ENCODE data around the gene RHOBTB3. TPM values are rescaled to one million over a fixed set of nuclear protein-coding genes. Genes with fewer than 3 reads are reported as not detected.

RHOBTB3 gene
- total RNA-seq, 4 donors from 2014 or later = 109 to 245 (median 183) TPM

DNA sequence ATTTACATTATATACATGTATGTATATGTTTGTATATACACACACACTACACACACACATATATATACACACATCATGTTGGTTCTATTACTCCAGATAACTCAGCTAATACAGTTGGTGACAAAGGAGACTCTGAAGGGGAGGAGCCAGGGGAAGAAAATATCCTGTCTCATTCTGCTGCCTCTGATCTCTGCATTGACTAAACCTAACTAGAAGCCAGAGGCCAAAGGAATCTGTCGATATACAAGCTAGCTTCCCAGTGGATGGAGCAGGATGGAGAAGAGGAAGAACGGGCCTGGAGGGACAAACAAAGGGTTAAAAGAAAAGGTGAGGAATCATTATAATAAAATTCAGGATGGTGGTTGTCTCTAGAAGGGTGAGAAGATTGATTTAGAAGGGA, 13.7 kb upstream of the RHOBTB3 start:
- TF ChIP-seq, protein P1, sequence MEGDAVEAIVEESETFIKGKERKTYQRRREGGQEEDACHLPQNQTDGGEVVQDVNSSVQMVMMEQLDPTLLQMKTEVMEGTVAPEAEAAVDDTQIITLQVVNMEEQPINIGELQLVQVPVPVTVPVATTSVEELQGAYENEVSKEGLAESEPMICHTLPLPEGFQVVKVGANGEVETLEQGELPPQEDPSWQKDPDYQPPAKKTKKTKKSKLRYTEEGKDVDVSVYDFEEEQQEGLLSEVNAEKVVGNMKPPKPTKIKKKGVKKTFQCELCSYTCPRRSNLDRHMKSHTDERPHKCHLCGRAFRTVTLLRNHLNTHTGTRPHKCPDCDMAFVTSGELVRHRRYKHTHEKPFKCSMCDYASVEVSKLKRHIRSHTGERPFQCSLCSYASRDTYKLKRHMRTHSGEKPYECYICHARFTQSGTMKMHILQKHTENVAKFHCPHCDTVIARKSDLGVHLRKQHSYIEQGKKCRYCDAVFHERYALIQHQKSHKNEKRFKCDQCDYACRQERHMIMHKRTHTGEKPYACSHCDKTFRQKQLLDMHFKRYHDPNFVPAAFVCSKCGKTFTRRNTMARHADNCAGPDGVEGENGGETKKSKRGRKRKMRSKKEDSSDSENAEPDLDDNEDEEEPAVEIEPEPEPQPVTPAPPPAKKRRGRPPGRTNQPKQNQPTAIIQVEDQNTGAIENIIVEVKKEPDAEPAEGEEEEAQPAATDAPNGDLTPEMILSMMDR (IDR thresholded peaks at IDR 0.05) = no peak
- DNase-seq (ENCODE audit: low spot score) = no peak
- ATAC-seq (ENCODE audit: low FRiP score) = no peak

DNA sequence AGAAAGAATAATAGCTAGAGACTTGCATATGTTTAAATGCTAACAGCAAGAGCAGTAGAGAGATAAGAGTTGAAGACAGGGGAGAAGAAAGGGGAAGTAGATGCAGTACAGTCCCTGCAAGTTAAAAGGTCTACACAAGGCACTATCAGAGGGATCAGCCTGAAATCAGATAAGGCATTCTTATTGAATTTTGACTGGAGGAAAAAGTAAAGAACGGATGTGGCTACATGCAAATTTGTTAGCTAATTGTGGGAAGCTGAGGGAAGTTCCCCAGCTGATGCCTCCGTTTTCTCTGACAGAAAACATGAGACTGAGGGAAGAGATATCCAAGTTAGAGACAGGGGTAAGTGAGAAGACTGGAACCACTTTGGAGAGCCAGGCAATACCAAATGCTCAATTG, 12.9 kb upstream of the RHOBTB3 start:
- TF ChIP-seq, protein P1 (IDR thresholded peaks at IDR 0.05) = no peak
- DNase-seq (ENCODE audit: low spot score) (no peak), ATAC-seq (ENCODE audit: low FRiP score) (no peak)

DNA sequence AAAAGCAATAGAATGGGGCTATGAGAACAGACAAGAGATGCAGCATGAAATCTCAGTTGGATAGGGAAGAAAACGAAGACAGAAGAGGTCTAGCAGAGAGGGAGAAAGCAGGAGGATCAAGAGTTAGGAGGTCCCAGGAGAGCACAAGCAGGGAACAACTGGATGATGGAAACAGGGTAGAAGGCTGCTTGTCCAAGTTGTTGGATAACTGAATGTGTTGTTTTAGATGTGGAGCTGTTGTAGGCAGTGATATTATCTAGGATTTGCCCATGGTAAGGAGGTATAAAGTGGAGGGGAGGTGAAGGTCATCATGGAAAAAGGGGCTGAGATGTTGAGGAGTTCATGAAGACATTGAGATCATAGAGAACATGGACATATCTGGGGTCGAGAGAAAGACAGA, 12.4 kb upstream of the RHOBTB3 start:
- ATAC-seq (ENCODE audit: low FRiP score) (no peak), DNase-seq (ENCODE audit: low spot score) (no peak)
- TF ChIP-seq, protein P1 (IDR thresholded peaks at IDR 0.05) = no peak

DNA sequence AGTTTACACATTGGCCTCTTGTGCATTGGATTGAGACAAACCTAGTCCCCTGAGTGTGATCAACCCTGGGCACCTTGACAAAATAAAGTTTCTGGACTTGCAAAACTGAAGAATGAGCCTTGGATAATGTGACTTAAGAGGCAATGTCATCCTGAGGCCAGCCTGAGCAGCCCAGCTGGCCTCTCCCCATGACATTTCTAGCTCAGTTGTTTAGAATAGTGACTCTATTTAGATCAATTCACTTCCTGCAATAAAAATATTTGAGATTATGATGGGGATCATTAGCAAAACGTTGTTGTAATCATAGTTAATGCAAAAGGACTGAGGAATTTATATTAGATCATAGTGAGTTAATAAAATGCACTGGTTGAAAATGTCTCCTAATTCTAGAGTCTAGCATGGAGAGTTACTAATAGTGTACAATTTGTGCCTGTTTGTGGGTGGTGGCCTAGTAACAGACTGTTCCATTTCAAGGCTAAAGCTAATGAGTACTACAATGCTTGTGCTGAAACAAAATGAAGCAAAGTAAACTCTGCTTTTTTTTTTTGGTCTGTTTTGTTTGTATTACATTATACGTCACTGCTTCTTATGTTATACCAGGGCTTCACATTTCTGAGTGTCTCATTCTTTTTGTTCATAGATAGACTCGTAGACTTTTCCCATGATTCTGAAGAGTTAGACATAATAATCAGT, 10.9 kb upstream of the RHOBTB3 start:
- ATAC-seq (ENCODE audit: low FRiP score) (no peak), DNase-seq (ENCODE audit: low spot score) (no peak)
- TF ChIP-seq, protein P1 (IDR thresholded peaks at IDR 0.05) = no peak

DNA sequence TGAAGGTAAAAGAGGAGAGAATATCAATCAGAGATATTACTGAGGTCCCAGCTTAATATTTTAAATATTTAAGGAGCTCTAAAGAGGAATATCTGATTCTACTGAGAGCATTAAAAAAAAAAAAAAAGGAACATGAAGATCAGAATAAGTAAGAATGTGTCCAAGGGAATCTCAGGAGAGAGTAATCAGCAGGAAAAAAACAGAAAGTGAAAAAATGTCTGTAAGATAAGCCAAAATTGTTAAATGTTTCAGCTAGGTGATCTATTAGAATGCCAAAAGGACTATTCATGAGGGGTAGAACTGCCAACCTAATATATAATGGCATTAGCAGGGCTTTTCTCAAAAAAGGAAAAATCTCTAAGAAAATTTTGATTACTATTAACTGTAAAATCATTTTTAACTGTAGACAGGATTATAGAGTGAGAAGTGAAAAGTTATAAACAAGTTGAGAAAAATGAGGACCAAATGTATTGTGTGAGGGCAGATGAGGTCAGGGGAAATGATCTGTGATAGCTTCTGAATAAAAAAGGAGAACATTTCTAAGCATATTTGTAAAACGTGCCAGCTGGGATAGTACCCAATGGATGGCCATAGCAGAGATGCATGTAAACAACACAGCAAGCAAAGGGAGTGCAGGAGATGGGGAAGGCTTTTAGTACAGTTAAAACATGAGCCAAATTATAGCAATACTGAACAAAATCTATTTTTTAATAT, 9.4 kb upstream of the RHOBTB3 start:
- ATAC-seq (ENCODE audit: low FRiP score) (no peak), DNase-seq (ENCODE audit: low spot score) (no peak)
- TF ChIP-seq, protein P1 (IDR thresholded peaks at IDR 0.05) = no peak

DNA sequence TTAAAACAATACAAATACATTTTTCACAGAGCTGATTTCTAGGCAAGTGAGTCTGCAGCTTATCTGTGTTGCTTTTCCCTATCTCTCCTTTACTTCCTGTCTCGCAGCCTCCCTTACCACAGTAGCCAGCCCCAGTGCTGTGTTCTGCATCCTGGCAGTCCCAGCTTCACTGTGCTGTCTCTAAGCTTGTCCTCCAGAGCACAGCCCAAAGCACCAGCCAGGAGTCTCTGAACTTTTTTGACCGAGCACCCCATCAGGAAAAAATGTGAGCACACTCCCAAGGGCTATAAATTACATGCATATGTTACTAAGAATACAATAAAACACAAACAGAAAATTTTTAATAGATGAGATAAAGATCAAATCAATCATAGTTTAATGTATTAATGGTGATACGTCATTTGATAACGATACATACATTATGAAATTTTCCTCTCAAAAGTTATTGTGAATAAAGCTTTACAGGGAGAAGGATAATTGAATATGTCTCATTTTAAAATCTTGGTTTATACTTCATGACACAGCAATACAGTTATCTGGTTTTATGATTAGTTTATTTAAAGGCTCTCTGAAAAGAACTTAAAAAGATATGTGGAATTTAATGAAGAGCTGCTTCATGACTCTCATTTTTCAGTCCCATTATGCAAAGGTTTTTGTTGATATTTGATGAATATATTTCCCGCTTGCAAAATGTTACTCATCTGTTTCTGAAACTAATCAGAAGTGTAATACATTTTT, 7.3 kb upstream of the RHOBTB3 start:
- ATAC-seq (ENCODE audit: low FRiP score) (no peak), DNase-seq (ENCODE audit: low spot score) (no peak)
- TF ChIP-seq, protein P1 (IDR thresholded peaks at IDR 0.05) = no peak
